Measurements from ENCODE around the gene ARHGAP31.
"Not testable (repeated sequence)": the region's sequence is repeated elsewhere in the genome, so short reads cannot be mapped to it uniquely, and the experiment has no call there.

The ARHGAP31 gene

GRCh38 chr3:119295816-119296726, 1.9 kb downstream of the ARHGAP31 start:
- DNase-seq, result no peak

- no peak for DNase-seq
Measured at GRCh38 chr3:119296727-119297122, 2.5 kb downstream of the ARHGAP31 start.

GRCh38 chr3:119297169-119297568, 3.0 kb downstream of the ARHGAP31 start:
- no peak for DNase-seq

GRCh38 chr3:119298565-119298941, 4.4 kb downstream of the ARHGAP31 start:
- no peak for DNase-seq

GRCh38 chr3:119300991-119301391, 6.8 kb downstream of the ARHGAP31 start:
- no peak for DNase-seq

- no peak for DNase-seq
Measured at GRCh38 chr3:119301662-119302061, 7.5 kb downstream of the ARHGAP31 start.

- DNase-seq, result no peak
Measured at GRCh38 chr3:119302697-119303551, 8.7 kb downstream of the ARHGAP31 start.

GRCh38 chr3:119304201-119304713, 10.1 kb downstream of the ARHGAP31 start:
- no peak for DNase-seq

- DNase-seq, result no peak
Measured at GRCh38 chr3:119305286-119305685, 11.1 kb downstream of the ARHGAP31 start.

- not testable (repeated sequence) for DNase-seq
Measured at GRCh38 chr3:119306378-119306777, 12.2 kb downstream of the ARHGAP31 start.

GRCh38 chr3:119308355-119308754, 14.2 kb downstream of the ARHGAP31 start:
- DNase-seq, result no peak

GRCh38 chr3:119309591-119309990, 15.4 kb downstream of the ARHGAP31 start:
- no peak for DNase-seq

GRCh38 chr3:119310071-119310470, 15.9 kb downstream of the ARHGAP31 start:
- DNase-seq, result no peak

GRCh38 chr3:119311081-119311925, 17.1 kb downstream of the ARHGAP31 start:
- no peak for DNase-seq

- no peak for DNase-seq
Measured at GRCh38 chr3:119313461-119313860, 19.3 kb downstream of the ARHGAP31 start.

- no peak for DNase-seq
Measured at GRCh38 chr3:119314821-119315220, 20.6 kb downstream of the ARHGAP31 start.

- DNase-seq, result no peak
Measured at GRCh38 chr3:119315600-119316312, 21.6 kb downstream of the ARHGAP31 start.

- DNase-seq, result no peak
Measured at GRCh38 chr3:119316313-119316670, 22.1 kb downstream of the ARHGAP31 start.

- no peak for DNase-seq
Measured at GRCh38 chr3:119318876-119319275, 24.7 kb downstream of the ARHGAP31 start.

GRCh38 chr3:119319311-119319710, 25.1 kb downstream of the ARHGAP31 start:
- no peak for DNase-seq

- not testable (repeated sequence) for DNase-seq
Measured at GRCh38 chr3:119320785-119321184, 26.6 kb downstream of the ARHGAP31 start.

Measured in hippocampal formation (tissue), 2 donors.